K562 (cell line): ENCODE data around the gene GRIP1. TPM values are rescaled to one million over a fixed set of nuclear protein-coding genes. Genes with fewer than 3 reads are reported as not detected.

Experiments
- ATAC-seq: fragments of 200-7000 bp; cut with Tn5 transposase; 3 replicates; pipeline ENCODE4 v1.9.1; 2020; ENCODE audit warnings: moderate library complexity
- BruUV-seq: library from RNA; stranded (reverse); fragments of 400-500 nt; replicated peaks from 2 replicates; lab custom pipeline; 2021; lab: Mats Ljungman, UMichigan
- CTCF ChIA-PET: fragments of 300-600 bp; formaldehyde crosslinking; extraction: SDS; loops from one replicate; lab custom pipeline; 2021; ENCODE audit warnings: low intra/inter-chr PET ratio; lab: Yijun Ruan, JAX
- POLR2A ChIA-PET: fragments of 300-600, 350-650 bp; sonication (Branson Sonifier 250); formaldehyde crosslinking; extraction: SDS; loops from one replicate; lab custom pipeline; 2021; ENCODE audit warnings: antibody characterized with exemption, inconsistent platforms; lab: Yijun Ruan, JAX
- DNase-seq, 4 experiments: peaks; one replicate each; pipeline versions ENCODE4 v3.0.0 to v3.0.0-alpha.2; 2011 to 2018; ENCODE audit warnings: low spot score in 3 of 4, mixed read lengths in 3 of 4; ENCODE audit errors: extremely low read depth in 1 of 4
- FAIRE-seq: peaks from 2 replicates; lab custom pipeline; 2011; peaks lifted over from hg19 to GRCh38; lab: Jason Lieb, UNC
- H2AFZ ChIP-seq: 2 replicates; pipeline ENCODE4 v1.6.0; 2011; ENCODE audit warnings: low read depth, low read length, control low read depth, inconsistent platforms
- H3K27ac ChIP-seq: fragments of 200-600 bp; 3 replicates; pipeline ENCODE4 v1.8.0; 2011; ENCODE audit warnings: low read depth, mild to moderate bottlenecking, control low read depth, inconsistent platforms, low read length, moderate library complexity, mixed read lengths; ENCODE audit errors: extremely low read depth
- H3K27me3 ChIP-seq, 2 experiments: fragments of 300-600 bp in 1 of 2; 2 replicates in 1 of 2; 3 replicates in 1 of 2; pipeline versions ENCODE4 v1.6.0 to v1.8.0; 2011; ENCODE audit warnings: inconsistent platforms in 2 of 2, low read length in 2 of 2, mild to moderate bottlenecking in 1 of 2, mixed read lengths in 1 of 2, moderate library complexity in 1 of 2; ENCODE audit not compliant: control insufficient read depth in 2 of 2, insufficient read depth in 2 of 2
- H3K36me3 ChIP-seq: fragments of 300-600 bp; 3 replicates; pipeline ENCODE4 v1.8.0; 2011; ENCODE audit warnings: mild to moderate bottlenecking, low read length, inconsistent platforms; ENCODE audit not compliant: control insufficient read depth, insufficient read depth
- H3K4me1 ChIP-seq, 2 experiments: fragments of 200-600 bp in 1 of 2; replicated peaks in 1 of 2; 2 replicates in 1 of 2; 3 replicates in 1 of 2; pipeline versions ENCODE4 v1.5.1 to v1.8.0; 2011; ENCODE audit warnings: inconsistent platforms in 2 of 2, low read length in 2 of 2, mild to moderate bottlenecking in 1 of 2, mixed read lengths in 1 of 2, moderate library complexity in 1 of 2; ENCODE audit not compliant: control insufficient read depth in 2 of 2, insufficient read depth in 2 of 2
- H3K4me2 ChIP-seq: 2 replicates; pipeline ENCODE4 v1.6.1; 2011; ENCODE audit warnings: low read length, control low read depth, inconsistent platforms, mixed read lengths; ENCODE audit not compliant: insufficient read depth
- H3K4me3 ChIP-seq: fragments of 200-600 bp; sonication (generic), shearing (Covaris generic); 2 replicates; pipeline ENCODE4 v1.5.1; 2016; ENCODE audit warnings: control low read depth, inconsistent platforms
- H3K79me2 ChIP-seq: fragments of 200-600 bp; 3 replicates; pipeline ENCODE4 v1.8.0; 2011; ENCODE audit warnings: low read length, inconsistent platforms; ENCODE audit not compliant: control insufficient read depth, insufficient read depth
- H3K9ac ChIP-seq, 2 experiments: 2 replicates each; pipeline versions ENCODE4 v1.6.0 to v1.6.1; 2011; ENCODE audit warnings: low read depth in 2 of 2, low read length in 2 of 2, control low read depth in 1 of 2, inconsistent platforms in 1 of 2, mild to moderate bottlenecking in 1 of 2, mixed read lengths in 1 of 2; ENCODE audit not compliant: insufficient read depth in 1 of 2
- H3K9me1 ChIP-seq: one replicate; pipeline ENCODE4 v1.6.0; 2011; ENCODE audit warnings: inconsistent platforms, mild to moderate bottlenecking, low read length, moderate library complexity; ENCODE audit not compliant: control insufficient read depth, insufficient read depth
- H3K9me3 ChIP-seq: replicated peaks from 2 replicates; pipeline ENCODE4 v1.5.1; 2011; ENCODE audit warnings: low read depth, low read length, inconsistent platforms; ENCODE audit not compliant: control insufficient read depth, insufficient read depth
- H4K20me1 ChIP-seq: replicated peaks from 2 replicates; pipeline ENCODE4 v1.6.1; 2011; ENCODE audit warnings: low read length, inconsistent platforms, mixed read lengths; ENCODE audit not compliant: control insufficient read depth, insufficient read depth
- GMEB1 ChIP-seq: fragments of 250-450 bp; sonication (Bioruptor Pico); IDR thresholded peaks from 2 replicates; pipeline ENCODE4 v1.4.0; 2020; ENCODE audit warnings: mild to moderate bottlenecking
- GTF2E2 ChIP-seq: fragments of 200-800 bp; sonication (Bioruptor generic); IDR thresholded peaks from 2 replicates; pipeline ENCODE4 v1.6.1; 2016; ENCODE audit warnings: missing genetic modification characterization, missing compliant biosample characterization
- IRF9 ChIP-seq: fragments of 450-650 bp; IDR thresholded peaks from 2 replicates; pipeline ENCODE4 v1.6.1; 2016; ENCODE audit warnings: missing biosample characterization, missing genetic modification characterization
- MXI1 ChIP-seq: IDR thresholded peaks from 2 replicates; pipeline ENCODE4 v1.6.1; 2011; ENCODE audit warnings: low read depth, mild to moderate bottlenecking, improper control_type of control experiment, low read length
- NFRKB ChIP-seq: fragments of 450-650 bp; IDR thresholded peaks from 2 replicates; pipeline ENCODE4 v1.6.1; 2016; ENCODE audit warnings: low read depth
- NR2C2 ChIP-seq, 2 experiments: fragments of 200-800 bp in 1 of 2; sonication (Bioruptor generic) in 1 of 2; sonication (generic) in 1 of 2; formaldehyde crosslinking in 1 of 2; IDR thresholded peaks; 2 replicates each; pipeline versions ENCODE4 v1.6.1 to v1.8.0; 2016 to 2022; ENCODE audit warnings: mild to moderate bottlenecking in 1 of 2, missing compliant biosample characterization in 1 of 2, missing genetic modification characterization in 1 of 2, missing genetic modification reagents in 1 of 2
- THRB ChIP-seq: fragments of 450-650 bp; formaldehyde crosslinking; conservative IDR thresholded peaks from 2 replicates; pipeline ENCODE4 v1.4.0; 2022; ENCODE audit warnings: mild to moderate bottlenecking, missing genetic modification characterization
- TRIM28 ChIP-seq: fragments of 450-650 bp; IDR thresholded peaks from 2 replicates; pipeline ENCODE4 v1.6.1; 2017
- ZC3H11A ChIP-seq: IDR thresholded peaks from 2 replicates; pipeline ENCODE4 v1.6.1; 2012; ENCODE audit warnings: low read depth, low read length, improper control_type of control experiment
- WGBS: fragments of 100-300 bp; shearing (Covaris generic); methylation state at CpG from one replicate; pipeline ENCODE4 v1.1.6; 2016; ENCODE audit warnings: low coverage, mixed read lengths; ENCODE audit not compliant: insufficient coverage; ENCODE audit errors: missing lambda C conversion rate; 5-methylcytosine and 5-hydroxymethylcytosine counted together
- in situ Hi-C: fragments of 300-500 bp; cut with MboI; formaldehyde crosslinking; loops from 4 replicates; pipeline ENCODE4 v1.15.0; 2018; ENCODE audit warnings: inconsistent platforms, mixed read lengths
- intact Hi-C: fragments of 100-400 bp; cut with micrococcal nuclease; formaldehyde crosslinking; loops from 2 replicates; pipeline ENCODE4 v1.14.2; 2022
- polyA plus RNA-seq, 8 experiments: library from polyadenylated mRNA; depleted of rRNA in 4 of 8; stranded (reverse) in 5 of 8; unstranded in 3 of 8; fragments of >200 nt; fragmentation: Nextera tagmentation in 2 of 8; fragmentation: Illumina TruSeq in 1 of 8; extraction: Ambion mirVana in 2 of 8; extraction: Trizol in 1 of 8; gene quantifications; 2 replicates each; pipeline versions ENCODE4 v1.2.1 to v1.2.3, GENCODE V29; 2011 to 2014; ENCODE audit warnings: inconsistent platforms in 1 of 8, missing spikeins in 1 of 8
- total RNA-seq, 7 experiments: library from RNA; depleted of rRNA in 6 of 7; stranded (reverse); fragments of >200 nt in 6 of 7; fragmentation: Illumina TruSeq in 2 of 7; extraction: Trizol in 2 of 7; gene quantifications; 2 replicates each; pipeline versions ENCODE4 v1.2.1 to v1.2.3, GENCODE V29; 2011 to 2021; ENCODE audit warnings: low replicate concordance in 1 of 7

GRIP1 gene
- total and polyA plus RNA-seq, 9 of the 15 experiments (the other 6 are each of a cell fraction or from before 2014, with no cell fraction given): 0.28 to 1.2 (median 0.45) TPM

GRCh38 chr12:66640691-66641460 is 38.0 kb downstream of the GRIP1 start (continued):
- TF ChIP-seq THRB (CRISPR knock-in tag) (no peak), NR2C2 (CRISPR knock-in tag; IDR thresholded peaks at IDR 0.05) (no peak), NR2C2 (tag; IDR thresholded peaks at IDR 0.05) (no peak)
- TF ChIP-seq, all 486 proteins: peak for 0

- H3K9me1 ChIP-seq: no peaks in the 10 kb centered on the region
- intact Hi-C loops: no loop called here
- DNase-seq: no peak
- H3K9ac ChIP-seq: no peak overlapping the region
- H3K79me2 ChIP-seq: no peaks in the 10 kb centered on the region
- H3K27ac ChIP-seq: no peak overlapping the region
- in situ Hi-C loops: no loop called here
- no peak for FAIRE-seq
- H3K4me3 ChIP-seq: no peak overlapping the region
- no peaks in the 10 kb centered on the region for H3K27me3 ChIP-seq
- no peaks in the 10 kb centered on the region for H4K20me1 ChIP-seq
- no peaks in the 10 kb centered on the region for H3K9me3 ChIP-seq
- H3K4me2 ChIP-seq: no peak overlapping the region
- ATAC-seq: no peak
- H3K36me3 ChIP-seq: no peaks in the 10 kb centered on the region
- ChIA-PET POLR2A (no interaction called here), CTCF (no interaction called here)
- no peaks in the 10 kb centered on the region for H3K4me1 ChIP-seq
- H2AFZ ChIP-seq: no peak overlapping the region
- WGBS: 0% methylated on average over 2 of the region's 2 CpGs
- no TSS peak for BruUV-seq
- no peak for TF ChIP-seq GTF2E2 (tag)
- no peak for TF ChIP-seq IRF9
- TF ChIP-seq MXI1: no peak
- TF ChIP-seq GMEB1: no peak
- TF ChIP-seq ZC3H11A: no peak
- TF ChIP-seq NFRKB: no peak
- no peak for TF ChIP-seq TRIM28
These were observed 40.2 kb downstream of the GRIP1 start for GRCh38 chr12:66638666-66639065.
